HEK293 (cell line): ENCODE data around the gene GATM.

Experiments
- CTCF ChIA-PET: fragments of 350-600 bp; formaldehyde crosslinking; extraction: SDS; loops from one replicate; lab custom pipeline; 2021; ENCODE audit warnings: antibody characterized with exemption; lab: Yijun Ruan, JAX
- POLR2A ChIA-PET: fragments of 300-600 bp; formaldehyde crosslinking; extraction: SDS; loops from one replicate; lab custom pipeline; 2020; ENCODE audit warnings: antibody characterized with exemption, inconsistent platforms; lab: Yijun Ruan, JAX
- H3K27ac ChIP-seq: fragments of 200-500 bp; sonication (Bioruptor generic); 2 replicates; pipeline ENCODE4 v1.5.1; 2014; ENCODE audit warnings: low read depth, low read length, control low read depth, inconsistent platforms; ENCODE audit errors: extremely low read depth
- H3K36me3 ChIP-seq, 2 experiments: fragments of 200-500 bp in 1 of 2; sonication (Bioruptor generic) in 1 of 2; 1 replicate in 1 of 2; 2 replicates in 1 of 2; pipeline ENCODE4 v1.5.1; 2014 to 2017; ENCODE audit warnings: inconsistent platforms in 2 of 2, low read length in 2 of 2; ENCODE audit not compliant: control insufficient read depth in 2 of 2, insufficient read depth in 1 of 2
- H3K4me1 ChIP-seq: fragments of 200-500 bp; sonication (Bioruptor generic); 2 replicates; pipeline ENCODE4 v1.5.1; 2014; ENCODE audit warnings: mild to moderate bottlenecking, low read length, inconsistent platforms; ENCODE audit not compliant: control insufficient read depth, insufficient read depth
- H3K4me3 ChIP-seq: 2 replicates; pipeline ENCODE4 v1.5.1; 2011; ENCODE audit warnings: low read depth, mild to moderate bottlenecking, control low read depth, low read length, moderate library complexity
- H3K9me3 ChIP-seq: fragments of 200-500 bp; sonication (Bioruptor generic); 2 replicates; pipeline ENCODE4 v1.5.1; 2014; ENCODE audit warnings: low read depth, low read length, inconsistent platforms; ENCODE audit not compliant: control insufficient read depth, insufficient read depth
- GLI2 ChIP-seq: fragments of 450-650 bp; formaldehyde crosslinking; IDR thresholded peaks from 2 replicates; pipeline ENCODE4; 2017; ENCODE audit warnings: missing biosample characterization, missing genetic modification characterization, low read depth, borderline replicate concordance
- SCRT1 ChIP-seq: fragments of 450-650 bp; formaldehyde crosslinking; IDR thresholded peaks from 2 replicates; pipeline ENCODE4 v1.5.1; 2016; ENCODE audit warnings: missing biosample characterization, missing genetic modification characterization, borderline replicate concordance
- ZBTB21 ChIP-seq: fragments of 450-650 bp; formaldehyde crosslinking; IDR thresholded peaks from 2 replicates; pipeline ENCODE4 v1.5.1; 2017; ENCODE audit warnings: missing biosample characterization, missing genetic modification characterization
- ZNF184 ChIP-seq: fragments of 450-650 bp; IDR thresholded peaks from 2 replicates; pipeline ENCODE4 v1.5.1; 2018; ENCODE audit warnings: missing biosample characterization, mild to moderate bottlenecking, missing genetic modification characterization
- ZNF202 ChIP-seq: fragments of 450-650 bp; formaldehyde crosslinking; IDR thresholded peaks from 2 replicates; pipeline ENCODE4 v1.5.1; 2016; ENCODE audit warnings: missing biosample characterization, missing genetic modification characterization, borderline replicate concordance
- ZNF211 ChIP-seq: fragments of 450-650 bp; formaldehyde crosslinking; IDR thresholded peaks from 2 replicates; pipeline ENCODE4 v1.5.1; 2016; ENCODE audit warnings: low read depth, missing biosample characterization, missing genetic modification characterization
- ZNF221 ChIP-seq: fragments of 450-650 bp; formaldehyde crosslinking; IDR thresholded peaks from 2 replicates; pipeline ENCODE4 v1.5.1; 2017; ENCODE audit warnings: missing biosample characterization, missing genetic modification characterization, borderline replicate concordance
- ZNF394 ChIP-seq: fragments of 450-650 bp; formaldehyde crosslinking; IDR thresholded peaks from 2 replicates; pipeline ENCODE4 v1.5.1; 2016; ENCODE audit warnings: missing biosample characterization, missing genetic modification characterization, mild to moderate bottlenecking, moderate library complexity, borderline replicate concordance
- ZNF416 ChIP-seq: fragments of 450-650 bp; formaldehyde crosslinking; IDR thresholded peaks from 2 replicates; pipeline ENCODE4 v1.5.1; 2016; ENCODE audit warnings: missing biosample characterization, missing genetic modification characterization
- ZNF529 ChIP-seq: fragments of 450-650 bp; formaldehyde crosslinking; IDR thresholded peaks from 2 replicates; pipeline ENCODE4 v1.5.1; 2017; ENCODE audit warnings: missing genetic modification characterization, missing biosample characterization; ENCODE audit not compliant: insufficient replicate concordance
- ZNF544 ChIP-seq: fragments of 450-650 bp; formaldehyde crosslinking; IDR thresholded peaks from 2 replicates; pipeline ENCODE4 v1.5.0; 2017; ENCODE audit warnings: missing biosample characterization, missing genetic modification characterization
- ZNF549 ChIP-seq: fragments of 450-650 bp; IDR thresholded peaks from 2 replicates; pipeline ENCODE4 v1.5.1; 2018; ENCODE audit warnings: missing biosample characterization, missing genetic modification characterization, mild to moderate bottlenecking, inconsistent platforms, moderate library complexity
- ZNF555 ChIP-seq: fragments of 450-650 bp; formaldehyde crosslinking; conservative IDR thresholded peaks from 2 replicates; pipeline ENCODE4 v1.5.1; 2017; ENCODE audit warnings: missing biosample characterization, mild to moderate bottlenecking, missing genetic modification characterization, inconsistent platforms
- ZNF660 ChIP-seq: fragments of 450-650 bp; IDR thresholded peaks from 2 replicates; pipeline ENCODE4 v1.5.1; 2018; ENCODE audit warnings: missing biosample characterization, mild to moderate bottlenecking, missing genetic modification characterization
- ZSCAN30 ChIP-seq: fragments of 450-650 bp; IDR thresholded peaks from 2 replicates; pipeline ENCODE4 v1.5.1; 2018; ENCODE audit warnings: missing biosample characterization, mild to moderate bottlenecking, missing genetic modification characterization, moderate library complexity
- ZXDB ChIP-seq: fragments of 450-650 bp; formaldehyde crosslinking; IDR thresholded peaks from 2 replicates; pipeline ENCODE4 v1.5.1; 2016; ENCODE audit warnings: missing biosample characterization, missing genetic modification characterization
- TF ChIP-seq, protein P1 (sequence below): fragments of 450-650 bp; formaldehyde crosslinking; IDR thresholded peaks from 2 replicates; pipeline ENCODE4 v1.5.1; 2016; ENCODE audit warnings: missing biosample characterization, missing genetic modification characterization
- TF ChIP-seq, protein P2 (sequence below): fragments of 450-650 bp; formaldehyde crosslinking; IDR thresholded peaks from 2 replicates; pipeline ENCODE4 v1.5.1; 2017; ENCODE audit warnings: missing biosample characterization, missing genetic modification characterization
- TF ChIP-seq, protein P3 (sequence below): fragments of 450-650 bp; formaldehyde crosslinking; IDR thresholded peaks from 2 replicates; pipeline ENCODE4 v1.5.1; 2017; ENCODE audit warnings: missing biosample characterization, missing genetic modification characterization
- TF ChIP-seq, protein P4 (sequence below): fragments of 450-650 bp; formaldehyde crosslinking; IDR thresholded peaks from 2 replicates; pipeline ENCODE4 v1.5.1; 2017; ENCODE audit warnings: missing biosample characterization, mild to moderate bottlenecking, missing genetic modification characterization, moderate library complexity
- TF ChIP-seq, protein P5 (sequence below): fragments of 450-650 bp; formaldehyde crosslinking; IDR thresholded peaks from 2 replicates; pipeline ENCODE4 v1.5.1; 2016; ENCODE audit warnings: missing biosample characterization, missing genetic modification characterization
- TF ChIP-seq, protein P6 (sequence below): fragments of 450-650 bp; formaldehyde crosslinking; IDR thresholded peaks from 2 replicates; pipeline ENCODE4 v1.5.1; 2016; ENCODE audit warnings: missing biosample characterization, missing genetic modification characterization

The GATM gene

DNA sequence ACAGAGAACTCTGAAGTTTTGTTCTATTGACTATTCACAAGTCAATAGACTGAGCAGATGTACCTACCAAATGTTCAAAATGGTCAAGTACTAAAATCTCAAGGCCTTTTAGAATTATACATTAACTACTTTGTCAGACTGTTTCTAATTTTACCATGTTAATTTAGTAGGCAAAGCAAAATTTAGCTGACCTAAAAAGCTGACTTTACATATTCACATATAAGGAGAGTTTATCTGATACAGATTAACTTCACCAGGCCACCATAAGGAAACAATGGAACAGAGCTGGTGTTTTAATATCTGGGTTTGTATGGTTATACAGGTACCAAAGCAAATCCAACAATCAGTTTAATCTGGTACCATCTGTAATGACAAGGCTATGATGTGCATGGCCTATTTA is 15.9 kb downstream of the GATM start (continued):
- TF ChIP-seq, protein P1, sequence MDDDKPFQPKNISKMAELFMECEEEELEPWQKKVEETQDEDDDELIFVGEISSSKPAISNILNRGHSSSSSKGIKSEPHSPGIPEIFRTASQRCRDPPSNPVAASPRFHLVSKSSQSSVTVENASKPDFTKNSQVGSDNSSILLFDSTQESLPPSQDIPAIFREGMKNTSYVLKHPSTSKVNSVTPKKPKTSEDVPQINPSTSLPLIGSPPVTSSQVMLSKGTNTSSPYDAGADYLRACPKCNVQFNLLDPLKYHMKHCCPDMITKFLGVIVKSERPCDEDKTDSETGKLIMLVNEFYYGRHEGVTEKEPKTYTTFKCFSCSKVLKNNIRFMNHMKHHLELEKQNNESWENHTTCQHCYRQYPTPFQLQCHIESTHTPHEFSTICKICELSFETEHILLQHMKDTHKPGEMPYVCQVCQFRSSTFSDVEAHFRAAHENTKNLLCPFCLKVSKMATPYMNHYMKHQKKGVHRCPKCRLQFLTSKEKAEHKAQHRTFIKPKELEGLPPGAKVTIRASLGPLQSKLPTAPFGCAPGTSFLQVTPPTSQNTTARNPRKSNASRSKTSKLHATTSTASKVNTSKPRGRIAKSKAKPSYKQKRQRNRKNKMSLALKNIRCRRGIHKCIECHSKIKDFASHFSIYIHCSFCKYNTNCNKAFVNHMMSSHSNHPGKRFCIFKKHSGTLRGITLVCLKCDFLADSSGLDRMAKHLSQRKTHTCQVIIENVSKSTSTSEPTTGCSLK (tag by site-specific recombination), result no peak
- TF ChIP-seq ZNF202 (tag by site-specific recombination), result no peak
- TF ChIP-seq ZNF184 (tag by site-specific recombination), result no peak
- TF ChIP-seq, protein P2, sequence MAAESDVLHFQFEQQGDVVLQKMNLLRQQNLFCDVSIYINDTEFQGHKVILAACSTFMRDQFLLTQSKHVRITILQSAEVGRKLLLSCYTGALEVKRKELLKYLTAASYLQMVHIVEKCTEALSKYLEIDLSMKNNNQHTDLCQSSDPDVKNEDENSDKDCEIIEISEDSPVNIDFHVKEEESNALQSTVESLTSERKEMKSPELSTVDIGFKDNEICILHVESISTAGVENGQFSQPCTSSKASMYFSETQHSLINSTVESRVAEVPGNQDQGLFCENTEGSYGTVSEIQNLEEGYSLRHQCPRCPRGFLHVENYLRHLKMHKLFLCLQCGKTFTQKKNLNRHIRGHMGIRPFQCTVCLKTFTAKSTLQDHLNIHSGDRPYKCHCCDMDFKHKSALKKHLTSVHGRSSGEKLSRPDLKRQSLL, result no peak
- no peak for TF ChIP-seq ZNF660

DNA sequence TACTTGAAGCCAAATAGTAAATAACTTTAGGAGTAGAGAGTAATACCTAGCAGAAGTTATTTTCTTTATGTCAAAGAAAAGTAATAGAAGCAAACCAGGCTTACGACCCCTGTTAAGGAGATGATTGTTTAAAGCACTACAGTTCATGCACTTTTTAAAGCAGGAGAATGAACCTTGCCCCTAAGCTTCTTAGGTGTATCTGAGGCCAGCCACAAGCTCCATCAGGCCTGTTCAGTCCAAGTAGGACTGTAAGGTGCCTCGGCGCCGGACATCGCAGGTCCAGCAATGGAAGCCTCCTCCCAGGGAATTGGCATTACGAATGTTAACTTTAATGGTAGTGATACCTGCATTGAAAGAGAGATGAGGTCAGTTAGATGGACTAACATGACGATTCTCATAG is 16.5 kb downstream of the GATM start:
- Histone ChIP-seq H3K27ac (no peak overlapping the region), H3K4me1 (no peaks in the 10 kb centered on the region), H3K9me3 (no peaks in the 10 kb centered on the region), H3K36me3 (no peaks in the 10 kb centered on the region), H3K4me3 (no peak overlapping the region)
- ChIA-PET POLR2A (no interaction called here), CTCF (no interaction called here)
- TF ChIP-seq ZSCAN30 (no peak), ZNF394 (no peak), ZXDB (tag by site-specific recombination) (no peak), ZNF416 (tag by site-specific recombination) (no peak), SCRT1 (tag by site-specific recombination) (no peak), ZNF221 (no peak)
- TF ChIP-seq, protein P3, sequence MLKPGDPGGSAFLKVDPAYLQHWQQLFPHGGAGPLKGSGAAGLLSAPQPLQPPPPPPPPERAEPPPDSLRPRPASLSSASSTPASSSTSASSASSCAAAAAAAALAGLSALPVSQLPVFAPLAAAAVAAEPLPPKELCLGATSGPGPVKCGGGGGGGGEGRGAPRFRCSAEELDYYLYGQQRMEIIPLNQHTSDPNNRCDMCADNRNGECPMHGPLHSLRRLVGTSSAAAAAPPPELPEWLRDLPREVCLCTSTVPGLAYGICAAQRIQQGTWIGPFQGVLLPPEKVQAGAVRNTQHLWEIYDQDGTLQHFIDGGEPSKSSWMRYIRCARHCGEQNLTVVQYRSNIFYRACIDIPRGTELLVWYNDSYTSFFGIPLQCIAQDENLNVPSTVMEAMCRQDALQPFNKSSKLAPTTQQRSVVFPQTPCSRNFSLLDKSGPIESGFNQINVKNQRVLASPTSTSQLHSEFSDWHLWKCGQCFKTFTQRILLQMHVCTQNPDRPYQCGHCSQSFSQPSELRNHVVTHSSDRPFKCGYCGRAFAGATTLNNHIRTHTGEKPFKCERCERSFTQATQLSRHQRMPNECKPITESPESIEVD (tag by site-specific recombination), result no peak

DNA sequence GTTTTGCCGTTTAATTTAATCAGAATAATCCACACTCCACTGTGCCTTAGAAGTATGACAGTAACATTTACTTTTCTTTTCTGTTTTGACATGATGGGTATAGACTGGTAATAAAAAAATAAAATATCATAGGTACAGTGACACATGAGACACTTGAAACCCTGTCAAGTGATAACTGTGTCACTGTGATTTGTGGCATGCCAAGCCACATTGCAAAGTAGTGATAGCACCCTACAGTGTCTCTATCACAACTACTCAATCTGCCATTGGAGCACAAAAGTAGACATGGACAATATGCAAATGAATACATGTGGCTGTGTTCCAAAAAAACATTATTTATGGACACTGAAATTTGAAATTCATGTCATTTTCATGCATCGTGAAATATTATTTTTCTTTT is 22.5 kb downstream of the GATM start:
- no peaks in the 10 kb centered on the region for H3K36me3 ChIP-seq
- TF ChIP-seq ZNF544 (tag by site-specific recombination) (no peak), ZNF211 (no peak), GLI2 (no peak), ZNF549 (no peak), ZNF529 (tag by site-specific recombination) (no peak), ZNF555 (tag by site-specific recombination) (no peak), ZBTB21 (tag by site-specific recombination) (no peak)
- TF ChIP-seq, protein P4, sequence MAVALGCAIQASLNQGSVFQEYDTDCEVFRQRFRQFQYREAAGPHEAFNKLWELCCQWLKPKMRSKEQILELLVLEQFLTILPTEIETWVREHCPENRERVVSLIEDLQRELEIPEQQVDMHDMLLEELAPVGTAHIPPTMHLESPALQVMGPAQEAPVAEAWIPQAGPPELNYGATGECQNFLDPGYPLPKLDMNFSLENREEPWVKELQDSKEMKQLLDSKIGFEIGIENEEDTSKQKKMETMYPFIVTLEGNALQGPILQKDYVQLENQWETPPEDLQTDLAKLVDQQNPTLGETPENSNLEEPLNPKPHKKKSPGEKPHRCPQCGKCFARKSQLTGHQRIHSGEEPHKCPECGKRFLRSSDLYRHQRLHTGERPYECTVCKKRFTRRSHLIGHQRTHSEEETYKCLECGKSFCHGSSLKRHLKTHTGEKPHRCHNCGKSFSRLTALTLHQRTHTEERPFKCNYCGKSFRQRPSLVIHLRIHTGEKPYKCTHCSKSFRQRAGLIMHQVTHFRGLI (tag by site-specific recombination), result no peak
- TF ChIP-seq, protein P5, sequence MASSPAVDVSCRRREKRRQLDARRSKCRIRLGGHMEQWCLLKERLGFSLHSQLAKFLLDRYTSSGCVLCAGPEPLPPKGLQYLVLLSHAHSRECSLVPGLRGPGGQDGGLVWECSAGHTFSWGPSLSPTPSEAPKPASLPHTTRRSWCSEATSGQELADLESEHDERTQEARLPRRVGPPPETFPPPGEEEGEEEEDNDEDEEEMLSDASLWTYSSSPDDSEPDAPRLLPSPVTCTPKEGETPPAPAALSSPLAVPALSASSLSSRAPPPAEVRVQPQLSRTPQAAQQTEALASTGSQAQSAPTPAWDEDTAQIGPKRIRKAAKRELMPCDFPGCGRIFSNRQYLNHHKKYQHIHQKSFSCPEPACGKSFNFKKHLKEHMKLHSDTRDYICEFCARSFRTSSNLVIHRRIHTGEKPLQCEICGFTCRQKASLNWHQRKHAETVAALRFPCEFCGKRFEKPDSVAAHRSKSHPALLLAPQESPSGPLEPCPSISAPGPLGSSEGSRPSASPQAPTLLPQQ (tag by site-specific recombination), result no peak
- TF ChIP-seq, protein P6, sequence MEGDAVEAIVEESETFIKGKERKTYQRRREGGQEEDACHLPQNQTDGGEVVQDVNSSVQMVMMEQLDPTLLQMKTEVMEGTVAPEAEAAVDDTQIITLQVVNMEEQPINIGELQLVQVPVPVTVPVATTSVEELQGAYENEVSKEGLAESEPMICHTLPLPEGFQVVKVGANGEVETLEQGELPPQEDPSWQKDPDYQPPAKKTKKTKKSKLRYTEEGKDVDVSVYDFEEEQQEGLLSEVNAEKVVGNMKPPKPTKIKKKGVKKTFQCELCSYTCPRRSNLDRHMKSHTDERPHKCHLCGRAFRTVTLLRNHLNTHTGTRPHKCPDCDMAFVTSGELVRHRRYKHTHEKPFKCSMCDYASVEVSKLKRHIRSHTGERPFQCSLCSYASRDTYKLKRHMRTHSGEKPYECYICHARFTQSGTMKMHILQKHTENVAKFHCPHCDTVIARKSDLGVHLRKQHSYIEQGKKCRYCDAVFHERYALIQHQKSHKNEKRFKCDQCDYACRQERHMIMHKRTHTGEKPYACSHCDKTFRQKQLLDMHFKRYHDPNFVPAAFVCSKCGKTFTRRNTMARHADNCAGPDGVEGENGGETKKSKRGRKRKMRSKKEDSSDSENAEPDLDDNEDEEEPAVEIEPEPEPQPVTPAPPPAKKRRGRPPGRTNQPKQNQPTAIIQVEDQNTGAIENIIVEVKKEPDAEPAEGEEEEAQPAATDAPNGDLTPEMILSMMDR (tag by site-specific recombination), result no peak
- POLR2A ChIA-PET, result no interaction called here
- no peaks in the 10 kb centered on the region for H3K9me3 ChIP-seq
- H3K4me1 ChIP-seq, result no peaks in the 10 kb centered on the region
- H3K27ac ChIP-seq, result no peak overlapping the region
- H3K4me3 ChIP-seq, result no peak overlapping the region
- CTCF ChIA-PET, result no interaction called here
